Midbrain (tissue), 1 donor: ENCODE results near the gene PALB2.

Experiments used
- DNase-seq: peaks from one replicate; lab custom pipeline; 2025; lab: John Stamatoyannopoulos, UW

Gene PALB2

GRCh38 chr16:23640931-23641765, at the start of gene PALB2, which contains the start of gene DCTN5:
PALB2 (minus strand) TSS chr16:23641310; CDS start chr16:23641157, 153 bp downstream.
DCTN5 (plus strand) TSS chr16:23641466; CDS start chr16:23641543, 77 bp downstream.
- DNase-seq: peak; percentile 96

- no peak for DNase-seq
Measured at GRCh38 chr16:23689442-23690187, 48.5 kb upstream of the PALB2 start.

GRCh38 chr16:23687034-23687808, 46.1 kb upstream of the PALB2 start:
- no peak for DNase-seq

- DNase-seq: no peak
Measured at GRCh38 chr16:23683487-23683886, 42.4 kb upstream of the PALB2 start.

GRCh38 chr16:23682181-23682580, 41.1 kb upstream of the PALB2 start:
- DNase-seq: no peak

GRCh38 chr16:23679986-23680336, 38.9 kb upstream of the PALB2 start:
- no peak for DNase-seq

- no peak for DNase-seq
Measured at GRCh38 chr16:23679274-23679985, 38.3 kb upstream of the PALB2 start.

- peak; percentile 74 for DNase-seq
Measured at GRCh38 chr16:23678430-23679273, 37.5 kb upstream of the PALB2 start, which contains the start of gene PLK1. PLK1 (plus strand) TSS chr16:23678889; CDS start chr16:23678933, 44 bp downstream.

- DNase-seq: no peak
Measured at GRCh38 chr16:23676924-23677480, 35.9 kb upstream of the PALB2 start.

- no peak for DNase-seq
Measured at GRCh38 chr16:23673971-23674614, 33.0 kb upstream of the PALB2 start.

GRCh38 chr16:23670137-23670776, 29.1 kb upstream of the PALB2 start:
- DNase-seq: no peak

GRCh38 chr16:23668873-23669272, 27.8 kb upstream of the PALB2 start:
- DNase-seq: no peak

- DNase-seq: no peak
Measured at GRCh38 chr16:23668225-23668624, 27.1 kb upstream of the PALB2 start.

GRCh38 chr16:23667355-23667659, 26.2 kb upstream of the PALB2 start:
- no peak for DNase-seq

GRCh38 chr16:23666571-23667354, 25.7 kb upstream of the PALB2 start:
- DNase-seq: no peak

GRCh38 chr16:23663918-23664317, 22.8 kb upstream of the PALB2 start:
- DNase-seq: no peak

GRCh38 chr16:23651943-23652468, 10.9 kb upstream of the PALB2 start:
- no peak for DNase-seq

GRCh38 chr16:23650674-23651416, 9.7 kb upstream of the PALB2 start:
- DNase-seq: no peak
